GM21825 (cell line): Measurements from ENCODE around the gene CDKAL1.

Experiments used
- ATAC-seq: cut with Tn5 transposase; IDR thresholded peaks from one replicate; pipeline ENCODE4 v1.9.1; 2021; ENCODE audit warnings: mild to moderate bottlenecking, moderate library complexity; ENCODE audit not compliant: unreplicated experiment

The CDKAL1 gene

GRCh38 chr6:21151530-21151929 lies 617.3 kb downstream of the CDKAL1 start:
- ATAC-seq = no peak

GRCh38 chr6:21157186-21157929 lies 623.1 kb downstream of the CDKAL1 start:
- peak; percentile 84 for ATAC-seq

GRCh38 chr6:21158149-21158548 lies 623.9 kb downstream of the CDKAL1 start:
- ATAC-seq = no peak

DNA sequence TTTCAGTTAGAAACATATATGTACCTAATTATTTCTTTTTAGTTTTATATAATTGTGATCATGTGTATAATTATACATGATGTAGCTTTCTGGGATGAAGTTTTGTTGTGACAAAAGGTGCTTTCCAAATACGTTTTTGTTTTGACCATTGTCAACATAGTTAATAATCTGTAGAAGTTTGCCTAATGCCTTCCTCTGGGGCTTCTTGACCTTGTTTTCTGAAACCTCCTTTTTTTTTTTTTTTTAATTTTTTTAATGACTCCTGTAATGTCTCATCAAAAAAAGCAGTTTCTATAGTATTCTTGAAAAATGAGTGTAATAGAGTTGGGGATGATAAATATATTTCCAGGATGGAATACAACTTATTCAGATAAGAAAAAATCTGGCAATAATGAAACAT lies 624.6 kb downstream of the CDKAL1 start:
- ATAC-seq = peak; percentile 48

DNA sequence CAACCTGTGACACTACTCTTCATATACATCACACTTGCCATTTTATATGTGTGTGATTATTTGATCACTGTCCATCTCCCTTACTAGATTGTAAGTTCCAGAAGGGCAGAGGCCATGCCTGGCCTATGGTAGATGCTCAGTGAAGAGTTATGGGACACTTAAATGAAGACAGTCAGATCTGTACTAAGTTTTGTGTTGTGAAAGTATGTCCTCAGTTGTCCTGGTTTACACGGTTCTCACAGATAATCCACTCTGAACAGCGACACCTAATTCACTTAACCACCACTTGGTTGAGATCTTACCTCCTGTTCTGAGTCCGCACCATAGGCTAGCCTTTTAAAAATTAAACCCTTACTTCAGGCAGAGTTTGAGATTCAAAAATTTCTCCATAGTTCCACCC lies 625.2 kb downstream of the CDKAL1 start:
- ATAC-seq = no peak

DNA sequence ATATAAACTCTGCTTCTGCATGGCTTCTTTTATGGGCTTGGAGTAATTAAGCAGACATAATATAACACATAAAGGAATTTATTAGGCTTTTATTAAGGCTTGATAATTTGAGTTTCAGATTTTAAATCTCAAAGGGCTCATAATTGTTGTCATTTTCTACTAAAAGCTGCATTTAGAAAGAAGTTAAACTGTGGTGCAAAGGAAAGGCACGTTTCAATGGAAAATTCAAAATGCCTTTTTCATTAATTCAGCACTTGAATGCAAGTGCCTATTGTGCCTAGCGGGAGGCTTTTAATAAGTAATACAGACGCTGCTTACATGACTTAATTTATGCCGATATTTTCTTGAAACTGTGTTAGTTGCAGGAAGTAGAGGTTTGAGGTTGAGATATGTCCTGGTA lies 627.5 kb downstream of the CDKAL1 start:
- no peak for ATAC-seq

GRCh38 chr6:21163110-21163837 lies 629.0 kb downstream of the CDKAL1 start:
- ATAC-seq = no peak

- ATAC-seq = no peak
Measured at GRCh38 chr6:21163838-21164180, 629.6 kb downstream of the CDKAL1 start.

DNA sequence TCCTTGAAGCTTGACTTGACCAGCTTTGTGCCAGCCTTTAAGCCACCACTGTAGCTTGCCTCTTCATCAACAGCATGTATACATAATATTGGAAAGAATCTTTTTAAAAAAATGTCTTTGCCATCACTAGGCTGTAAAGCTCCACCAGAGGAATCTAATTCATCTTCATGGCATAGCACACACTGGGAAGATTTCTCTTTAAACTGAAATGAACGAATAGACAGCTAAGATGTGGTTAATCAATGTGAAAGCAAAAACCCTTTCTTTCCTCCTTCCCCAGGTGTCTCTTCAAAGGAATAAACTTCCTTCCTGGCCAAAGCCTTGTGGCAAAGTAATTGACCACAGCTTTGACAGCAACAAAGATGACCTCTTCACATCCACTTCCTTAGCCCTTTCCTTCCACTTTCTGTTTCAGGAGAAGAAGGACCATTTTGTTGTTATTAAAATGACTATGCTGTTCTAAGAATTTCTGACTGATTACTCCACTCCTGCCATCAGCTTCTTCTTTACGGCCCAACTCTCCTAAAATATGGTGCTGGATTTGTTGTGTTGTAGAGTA lies 630.6 kb downstream of the CDKAL1 start:
- peak; percentile 74 for ATAC-seq

- peak; percentile 40 for ATAC-seq
Measured at GRCh38 chr6:21166754-21167153, 632.5 kb downstream of the CDKAL1 start.

DNA sequence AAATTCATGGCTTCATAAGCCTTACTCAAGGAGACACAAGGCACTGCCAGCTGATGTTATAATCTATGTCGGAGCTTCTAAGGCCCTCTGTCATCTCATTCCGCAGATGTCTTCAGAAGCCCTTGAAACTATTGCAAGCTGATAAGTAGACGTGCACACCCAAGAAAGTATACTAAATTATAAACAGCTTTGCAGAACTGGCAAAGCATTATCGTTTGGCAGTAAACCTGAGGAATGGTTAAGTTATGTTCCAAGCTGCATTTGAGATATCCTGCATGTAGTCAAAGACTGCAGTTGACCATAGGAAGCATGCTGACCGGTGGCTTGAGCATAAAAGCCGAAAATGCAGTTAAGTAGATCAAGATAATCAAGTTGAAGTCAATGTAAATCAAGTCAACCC lies 633.5 kb downstream of the CDKAL1 start:
- no peak for ATAC-seq

DNA sequence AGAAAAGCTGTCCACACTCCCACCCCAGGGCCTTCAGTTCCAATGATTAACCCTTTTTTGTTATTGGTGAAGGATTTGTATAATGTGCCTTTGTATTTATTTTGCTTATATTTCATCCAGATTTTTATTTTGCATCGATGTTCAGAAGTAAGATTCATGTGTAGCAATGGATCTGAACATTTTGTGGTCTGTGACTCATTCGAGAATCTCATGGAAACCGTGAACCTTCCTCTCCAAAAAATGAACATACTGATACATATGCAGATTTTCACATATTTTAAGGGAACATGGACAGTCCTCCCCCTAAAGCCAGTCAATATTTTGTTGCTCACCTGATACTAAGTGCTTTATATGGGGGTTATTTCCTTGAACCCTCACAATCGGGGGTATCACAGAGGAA lies 637.5 kb downstream of the CDKAL1 start:
- ATAC-seq = no peak

- no peak for ATAC-seq
Measured at GRCh38 chr6:21173031-21173430, 638.8 kb downstream of the CDKAL1 start.

- no peak for ATAC-seq
Measured at GRCh38 chr6:21173678-21174077, 639.4 kb downstream of the CDKAL1 start.

DNA sequence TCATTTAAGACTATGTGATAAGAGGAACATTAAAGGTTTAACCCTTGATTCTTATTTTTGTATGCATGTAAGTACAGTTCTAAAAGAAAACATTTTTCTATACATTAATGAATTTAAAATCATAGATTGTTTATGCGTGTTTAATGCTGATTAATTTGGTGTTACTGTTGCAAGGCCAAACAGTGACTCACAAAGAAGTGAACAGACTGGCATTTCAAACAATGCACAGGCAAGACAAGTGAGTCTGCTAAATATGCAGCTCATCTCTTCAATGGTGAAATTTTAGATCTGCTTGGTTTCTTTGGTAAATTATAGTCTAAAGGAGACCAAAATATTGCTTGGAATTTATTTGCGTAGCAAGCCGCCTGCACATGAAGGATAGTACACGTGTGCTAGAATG lies 641.9 kb downstream of the CDKAL1 start:
- no peak for ATAC-seq

GRCh38 chr6:21180155-21180554 lies 645.9 kb downstream of the CDKAL1 start:
- peak; percentile 72 for ATAC-seq

DNA sequence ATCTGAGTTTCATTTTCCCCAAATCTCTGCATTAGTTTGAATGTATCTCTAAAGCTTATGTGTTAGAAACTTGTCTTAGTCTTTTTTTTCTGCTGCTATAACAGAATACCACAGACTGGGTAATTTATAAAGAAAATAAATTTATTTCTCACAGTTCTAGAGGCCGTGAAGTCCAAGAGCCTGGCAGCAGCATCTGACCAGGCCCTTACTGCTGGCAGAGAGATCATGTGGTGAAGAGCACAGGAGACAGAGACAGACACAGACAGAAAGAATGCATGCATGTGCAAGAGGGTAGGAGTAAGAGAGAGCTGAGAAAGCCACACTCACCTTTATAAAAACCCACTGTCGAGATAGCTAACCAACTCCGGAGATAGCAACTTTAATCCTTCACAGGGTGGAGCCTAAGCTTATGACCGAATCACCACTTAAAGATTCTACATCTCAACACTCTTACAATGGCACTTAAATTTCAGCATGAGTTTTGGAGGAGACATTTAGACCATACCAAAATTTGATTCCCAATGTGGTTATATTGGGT lies 646.6 kb downstream of the CDKAL1 start:
- no peak for ATAC-seq

DNA sequence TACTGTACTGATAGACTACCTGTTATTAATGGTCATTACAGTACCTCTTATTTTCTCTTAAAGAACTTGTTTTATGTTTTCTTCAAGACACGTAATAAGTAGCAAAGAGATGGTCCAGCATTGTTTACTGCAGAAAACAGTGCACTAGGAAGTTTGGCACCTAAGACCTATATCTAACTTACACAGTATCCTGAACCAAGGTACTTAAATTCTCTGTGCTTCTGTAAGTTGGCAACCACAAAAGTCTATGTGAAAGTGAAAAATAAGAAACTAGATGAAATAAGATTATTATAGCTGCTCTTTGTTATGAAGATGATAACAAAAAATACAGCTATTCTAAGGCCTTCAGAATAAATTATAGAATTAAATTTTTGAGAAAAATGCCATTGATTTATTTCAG lies 647.6 kb downstream of the CDKAL1 start:
- ATAC-seq = peak; percentile 57

- no peak for ATAC-seq
Measured at GRCh38 chr6:21182589-21182988, 648.3 kb downstream of the CDKAL1 start.

DNA sequence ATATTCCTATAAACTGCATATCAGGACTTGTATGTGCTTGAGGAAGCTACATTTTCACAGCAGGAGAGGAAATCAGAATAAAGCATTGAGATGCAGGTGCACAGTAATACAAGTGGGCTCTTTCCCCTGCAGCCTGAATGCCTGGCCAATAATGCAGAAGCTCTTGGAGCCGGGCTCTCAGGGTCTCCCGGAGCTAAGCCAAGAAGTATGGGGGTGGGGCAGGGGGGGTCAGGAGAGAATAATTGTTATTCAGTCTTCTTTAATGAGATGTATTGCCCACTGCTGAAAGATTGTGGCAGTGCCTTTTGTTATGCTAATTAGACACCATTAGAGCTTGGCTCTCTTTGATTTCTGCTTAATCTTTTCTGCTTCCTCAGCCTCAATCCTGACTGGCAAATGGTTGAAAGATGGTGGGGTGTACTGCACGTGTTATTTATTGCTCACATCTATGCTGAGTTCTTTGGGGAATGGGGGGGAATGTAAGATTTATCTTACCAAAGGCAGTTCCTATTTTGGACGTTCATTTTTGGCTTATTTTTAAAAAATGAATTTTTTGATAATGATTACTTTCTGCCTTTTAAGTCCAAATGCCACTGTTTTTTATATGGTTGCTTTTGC lies 651.7 kb downstream of the CDKAL1 start:
- no peak for ATAC-seq

GRCh38 chr6:21186479-21187055 lies 652.3 kb downstream of the CDKAL1 start:
- no peak for ATAC-seq
